H1 (cell line): Measurements from ENCODE around the gene C3orf18. TPM values are rescaled to one million over a fixed set of nuclear protein-coding genes. Genes with fewer than 3 reads are reported as not detected.

Experiments used
- CTCF ChIA-PET: fragments of 300-600 bp; sonication (Branson Sonifier 250); formaldehyde crosslinking; loops from one replicate; lab custom pipeline; 2021; ENCODE audit not compliant: partially characterized antibody; lab: Charles Lee
- POLR2A ChIA-PET: fragments of 300-600 bp; sonication (Branson Sonifier 250); formaldehyde crosslinking; loops from one replicate; lab custom pipeline; 2021; ENCODE audit warnings: inconsistent platforms; ENCODE audit not compliant: partially characterized antibody; lab: Charles Lee
- DNase-seq, 2 experiments: peaks; one replicate each; pipeline versions ENCODE4 v3.0.0 to v3.0.0-alpha.2; 2010 to 2022; ENCODE audit warnings: low spot score in 2 of 2, low read depth in 1 of 2, mixed read lengths in 1 of 2
- FAIRE-seq: peaks from 2 replicates; lab custom pipeline; 2011; peaks lifted over from hg19 to GRCh38; lab: Jason Lieb, UNC
- H2AFZ ChIP-seq: 2 replicates; pipeline ENCODE4 v1.8.1; 2012; ENCODE audit warnings: low read length, inconsistent platforms
- H2AK5ac ChIP-seq: 2 replicates; pipeline ENCODE4 v1.6.1; 2013; ENCODE audit warnings: low read depth, low read length
- H2BK120ac ChIP-seq: replicated peaks from 2 replicates; pipeline ENCODE3; 2013; ENCODE audit warnings: low read depth, low read length, inconsistent platforms
- H2BK12ac ChIP-seq: 2 replicates; pipeline ENCODE4 v1.6.1; 2013; ENCODE audit warnings: low read depth, low read length
- H2BK15ac ChIP-seq: 2 replicates; pipeline ENCODE4 v1.6.1; 2013; ENCODE audit warnings: low read length
- H2BK20ac ChIP-seq: 2 replicates; pipeline ENCODE4 v1.6.1; 2013; ENCODE audit warnings: low read length
- H2BK5ac ChIP-seq: 2 replicates; pipeline ENCODE4 v1.6.1; 2013; ENCODE audit warnings: low read depth, low read length
- H3K14ac ChIP-seq: 2 replicates; pipeline ENCODE4 v1.6.1; 2013; ENCODE audit warnings: inconsistent platforms; ENCODE audit not compliant: insufficient read length
- H3K18ac ChIP-seq: 2 replicates; pipeline ENCODE4 v1.6.1; 2013; ENCODE audit warnings: low read length; ENCODE audit errors: extremely low read depth
- H3K23ac ChIP-seq: 2 replicates; pipeline ENCODE4 v1.6.1; 2013; ENCODE audit warnings: inconsistent platforms; ENCODE audit not compliant: insufficient read length
- H3K23me2 ChIP-seq: 2 replicates; pipeline ENCODE4 v1.6.1; 2013; ENCODE audit warnings: low read depth, low read length
- H3K27ac ChIP-seq: 2 replicates; pipeline ENCODE4 v1.6.1; 2011; ENCODE audit warnings: low read depth, low read length, inconsistent platforms
- H3K27me3 ChIP-seq, 4 experiments: replicated peaks in 1 of 4; 1 replicate in 1 of 4; 2 replicates in 3 of 4; pipeline versions ENCODE4 v1.6.1 to v1.8.1; 2011 to 2013; ENCODE audit warnings: low read length in 3 of 4, mild to moderate bottlenecking in 3 of 4, inconsistent platforms in 2 of 4, mixed read lengths in 2 of 4, moderate library complexity in 1 of 4; ENCODE audit not compliant: control insufficient read depth in 3 of 4, insufficient read depth in 3 of 4; ENCODE audit errors: extremely low read depth in 1 of 4
- H3K36me3 ChIP-seq, 4 experiments: 2 replicates each; pipeline versions ENCODE4 v1.6.1 to v1.8.1; 2011 to 2013; ENCODE audit warnings: mild to moderate bottlenecking in 4 of 4, low read length in 3 of 4, moderate library complexity in 2 of 4, control low read depth in 1 of 4, inconsistent platforms in 1 of 4; ENCODE audit not compliant: insufficient read depth in 4 of 4, control insufficient read depth in 2 of 4
- H3K4ac ChIP-seq: replicated peaks from 2 replicates; pipeline ENCODE3; 2013; ENCODE audit warnings: low read length, low read depth, mixed read lengths, inconsistent platforms; ENCODE audit not compliant: insufficient read length
- H3K4me1 ChIP-seq, 4 experiments: replicated peaks in 1 of 4; 1 replicate in 1 of 4; 2 replicates in 3 of 4; pipeline versions ENCODE4 v1.6.1 to v1.8.1; 2011 to 2013; ENCODE audit warnings: low read length in 3 of 4, inconsistent platforms in 2 of 4, mixed read lengths in 1 of 4; ENCODE audit not compliant: insufficient read depth in 4 of 4, control insufficient read depth in 3 of 4
- H3K4me2 ChIP-seq, 2 experiments: 2 replicates each; pipeline versions ENCODE4 v1.6.1 to v1.8.1; 2011 to 2013; ENCODE audit warnings: low read depth in 2 of 2, low read length in 2 of 2, control low read depth in 1 of 2, inconsistent platforms in 1 of 2, mild to moderate bottlenecking in 1 of 2; ENCODE audit not compliant: insufficient read depth in 1 of 2
- H3K4me3 ChIP-seq, 4 experiments: fragments of 200-600, 300-600 bp in 1 of 4; sonication (generic), shearing (Covaris generic), sonication (Bioruptor Twin) in 1 of 4; 2 replicates each; pipeline versions ENCODE4 v1.5.1 to v1.8.1; 2011 to 2016; ENCODE audit warnings: low read length in 4 of 4, low read depth in 3 of 4, control low read depth in 2 of 4, inconsistent platforms in 2 of 4, mild to moderate bottlenecking in 2 of 4, mixed read lengths in 1 of 4, moderate library complexity in 1 of 4; ENCODE audit not compliant: insufficient read depth in 2 of 4; ENCODE audit errors: extremely low read depth in 1 of 4
- H3K56ac ChIP-seq: replicated peaks from 2 replicates; pipeline ENCODE3; 2013; ENCODE audit warnings: low read depth, mild to moderate bottlenecking, mixed read lengths, low read length, inconsistent platforms; ENCODE audit not compliant: insufficient read length
- H3K79me1 ChIP-seq: 2 replicates; pipeline ENCODE4 v1.6.1; 2013; ENCODE audit warnings: low read depth, low read length, control low read depth
- H3K79me2 ChIP-seq, 2 experiments: 2 replicates each; pipeline versions ENCODE4 v1.6.1 to v1.8.1; 2012 to 2013; ENCODE audit warnings: low read length in 2 of 2, mild to moderate bottlenecking in 2 of 2, inconsistent platforms in 1 of 2; ENCODE audit not compliant: insufficient read depth in 2 of 2, control insufficient read depth in 1 of 2
- H3K9ac ChIP-seq, 4 experiments: replicated peaks in 1 of 4; 1 replicate in 1 of 4; 2 replicates in 3 of 4; pipeline versions ENCODE4 v1.6.1 to v1.8.1; 2011 to 2013; ENCODE audit warnings: low read depth in 3 of 4, low read length in 3 of 4, control low read depth in 2 of 4, mild to moderate bottlenecking in 2 of 4, moderate library complexity in 2 of 4, inconsistent platforms in 1 of 4; ENCODE audit errors: extremely low read depth in 1 of 4
- H3K9me3 ChIP-seq, 2 experiments: 2 replicates each; pipeline versions ENCODE4 v1.6.1 to v1.8.1; 2012 to 2013; ENCODE audit warnings: mild to moderate bottlenecking in 2 of 2, moderate library complexity in 2 of 2, control low read depth in 1 of 2, inconsistent platforms in 1 of 2, low read depth in 1 of 2, low read length in 1 of 2, mixed read lengths in 1 of 2; ENCODE audit not compliant: insufficient read depth in 2 of 2
- H4K20me1 ChIP-seq, 2 experiments: replicated peaks in 1 of 2; 2 replicates each; pipeline versions ENCODE3 to v1.8.1; 2011 to 2013; ENCODE audit warnings: inconsistent platforms in 2 of 2, low read length in 2 of 2, mild to moderate bottlenecking in 1 of 2; ENCODE audit not compliant: insufficient read depth in 2 of 2, control insufficient read depth in 1 of 2
- H4K5ac ChIP-seq: 2 replicates; pipeline ENCODE4 v1.6.1; 2013; ENCODE audit warnings: low read length, low read depth, mixed read lengths, inconsistent platforms; ENCODE audit not compliant: insufficient read length
- H4K8ac ChIP-seq: 2 replicates; pipeline ENCODE4 v1.8.0; 2013; ENCODE audit warnings: mild to moderate bottlenecking, moderate library complexity, low read length, inconsistent platforms; ENCODE audit not compliant: insufficient read depth; ENCODE audit errors: extremely low read depth
- H4K91ac ChIP-seq: replicated peaks from 2 replicates; pipeline ENCODE3; 2013; ENCODE audit warnings: low read length, mixed read lengths, inconsistent platforms; ENCODE audit not compliant: insufficient read length
- ASH2L ChIP-seq: fragments of 200-600, 300-600 bp; sonication (generic); IDR thresholded peaks from one replicate; pipeline ENCODE4 v1.7.1; 2017; ENCODE audit warnings: low read length
- CBX8 ChIP-seq: fragments of 300-800, 300-1000 bp; sonication (generic); IDR thresholded peaks from 2 replicates; pipeline ENCODE4 v1.7.1; 2016; ENCODE audit warnings: low read depth, low read length, borderline replicate concordance
- CHD2 ChIP-seq: IDR thresholded peaks from 2 replicates; pipeline ENCODE4 v1.6.1; 2012; ENCODE audit warnings: low read length, improper control_type of control experiment
- KDM1A ChIP-seq: fragments of 200-600, 300-600 bp; sonication (generic); IDR thresholded peaks from 2 replicates; pipeline ENCODE4 v1.7.1; 2016; ENCODE audit warnings: mild to moderate bottlenecking, low read length, borderline replicate concordance
- NRF1 ChIP-seq: IDR thresholded peaks from 2 replicates; pipeline ENCODE4 v1.6.1; 2011; ENCODE audit warnings: mild to moderate bottlenecking, low read depth, low read length, improper control_type of control experiment
- POLR2A ChIP-seq, 2 experiments: IDR thresholded peaks; 1 replicate in 1 of 2; 2 replicates in 1 of 2; pipeline ENCODE4 v1.6.1; 2011; ENCODE audit warnings: low read depth in 2 of 2, low read length in 2 of 2, mild to moderate bottlenecking in 2 of 2; ENCODE audit errors: control extremely low read depth in 1 of 2
- RAD21 ChIP-seq, 2 experiments: IDR thresholded peaks in 1 of 2; conservative IDR thresholded peaks in 1 of 2; 2 replicates each; pipeline ENCODE4 v1.6.1; 2011; ENCODE audit warnings: low read depth in 2 of 2, low read length in 2 of 2, improper control_type of control experiment in 1 of 2, inconsistent platforms in 1 of 2, mild to moderate bottlenecking in 1 of 2, moderate library complexity in 1 of 2
- RXRA ChIP-seq: IDR thresholded peaks from 2 replicates; pipeline ENCODE4 v1.6.1; 2011; ENCODE audit warnings: low read depth, mild to moderate bottlenecking, low read length, moderate library complexity; ENCODE audit not compliant: insufficient read depth
- SIN3A ChIP-seq, 2 experiments: IDR thresholded peaks in 1 of 2; conservative IDR thresholded peaks in 1 of 2; 2 replicates each; pipeline ENCODE4 v1.6.1; 2011 to 2012; ENCODE audit warnings: low read length in 2 of 2, improper control_type of control experiment in 1 of 2, low read depth in 1 of 2, mild to moderate bottlenecking in 1 of 2
- SP1 ChIP-seq: IDR thresholded peaks from 2 replicates; pipeline ENCODE4 v1.6.1; 2011; ENCODE audit warnings: low read depth, low read length
- TAF7 ChIP-seq: optimal IDR thresholded peaks from 2 replicates; pipeline ENCODE3; 2011; ENCODE audit warnings: low read depth, mild to moderate bottlenecking, inconsistent platforms, low read length, moderate library complexity, borderline replicate concordance
- TEAD4 ChIP-seq: IDR thresholded peaks from 2 replicates; pipeline ENCODE4 v1.6.1; 2012; ENCODE audit warnings: low read depth, low read length, inconsistent platforms, mixed read lengths
- WGBS, 2 experiments: shearing (Covaris generic) in 1 of 2; methylation state at CpG; one replicate each; pipeline versions ENCODE4 v1.1.6 to v1.1.7; 2013 to 2015; ENCODE audit warnings: low lambda C conversion rate in 2 of 2, mixed read lengths in 2 of 2, inconsistent platforms in 1 of 2, low coverage in 1 of 2, missing lambda C conversion rate in 1 of 2; ENCODE audit not compliant: insufficient replicate concordance in 2 of 2, insufficient coverage in 1 of 2, insufficient read length in 1 of 2; ENCODE audit errors: extremely low coverage in 1 of 2, missing lambda C conversion rate in 1 of 2; 5-methylcytosine and 5-hydroxymethylcytosine counted together
- polyA plus RNA-seq, 7 experiments: library from polyadenylated mRNA; depleted of rRNA in 3 of 7; stranded (reverse) in 5 of 7; unstranded in 2 of 7; fragments of >200 nt in 5 of 7; fragments of 200-250 nt in 2 of 7; gene quantifications; 1 replicate in 5 of 7; 2 replicates in 1 of 7; 4 replicates in 1 of 7; pipeline versions ENCODE4 v1.2.1 to v1.2.3, GENCODE V29; 2011 to 2013; ENCODE audit warnings: missing spikeins in 2 of 7, mixed read lengths in 2 of 7
- total RNA-seq: library from RNA; stranded (reverse); fragmentation: NEBNext Ultra II Directional; extraction: Animal tissue kit (Norgen Biotek cat#: 25700); gene quantifications from 2 replicates; pipeline ENCODE4 v1.2.1, GENCODE V29; 2021

Gene C3orf18
- total and polyA plus RNA-seq, 2 of the 8 experiments (the other 6 are each of a cell fraction or from before 2014, with no cell fraction given): 7.5 to 15.0 TPM

DNA sequence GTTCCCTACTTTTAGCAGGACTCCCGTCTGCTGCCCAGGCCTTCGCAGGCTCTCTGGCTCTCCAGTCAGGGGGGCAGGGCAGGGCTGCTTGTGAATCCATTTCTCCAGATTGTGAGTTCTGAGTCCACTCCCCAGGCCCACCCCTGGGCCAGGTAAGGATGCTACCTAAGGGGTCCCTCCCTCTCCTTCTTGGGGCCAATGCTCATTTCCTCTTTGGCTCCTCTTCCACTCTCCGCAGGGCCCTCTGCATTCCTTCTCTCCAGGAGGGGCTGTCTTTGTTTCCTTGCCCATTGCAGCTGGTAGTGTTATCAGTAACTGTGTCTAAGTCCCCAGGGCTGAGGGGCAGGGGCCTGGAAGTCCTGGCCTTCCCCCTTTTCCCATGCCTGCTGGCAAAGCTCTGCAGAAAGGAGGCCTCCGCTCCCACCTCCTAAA, 51.1 kb downstream of the C3orf18 start:
- no peak overlapping the region for H3K9ac ChIP-seq
- FAIRE-seq (peak; percentile 73), DNase-seq (no peak)
- no peak overlapping the region for H3K4ac ChIP-seq
- peak overlapping the region; percentile 93; the same call in 1 of the 2 replicates for H2BK5ac ChIP-seq
- H2AFZ ChIP-seq: no peak overlapping the region
- H4K91ac ChIP-seq: peak overlapping the region; percentile 78
- H3K4me3 ChIP-seq: peak overlapping the region in 3 of 4 experiments; percentile 5 to 49 (median 5); a peak in 4 of 8 replicates
- peak overlapping the region; percentile 97 for H3K18ac ChIP-seq
- ChIA-PET POLR2A (interaction anchor here (0.7 to 1.8 kb wide), 11 partner anchors 13 to 135 kb away, joined by 3 to 6 read pairs (median 3); partner anchors contain the start of genes CACNA2D2 and HEMK1), CTCF (interaction anchor here (0.7 to 12.6 kb wide), 16 partner anchors 9 to 169 kb away, joined by 3 to 114 read pairs (median 4); partner anchors contain the start of genes C3orf18, CYB561D2 and HEMK1)
- peak overlapping the region; percentile 60; the same call in 1 of the 2 replicates for H3K27ac ChIP-seq
- no peaks in the 10 kb centered on the region for H4K20me1 ChIP-seq
- H2BK15ac ChIP-seq: peak overlapping the region; percentile 84
- peak overlapping the region; percentile 92; the same call in 1 of the 2 replicates for H2AK5ac ChIP-seq
- H3K56ac ChIP-seq: no peak overlapping the region
- no peak overlapping the region for H3K14ac ChIP-seq
- TF ChIP-seq NRF1 (no peak), TEAD4 (peak; percentile 72), RXRA (no peak), CHD2 (no peak), ASH2L (peak; percentile 47), CBX8 (no peak), KDM1A (0 out of 2 replicates have a peak, but pooled peaks have one; percentile 13), POLR2A (IDR thresholded peaks at IDR 0.05; ENCODE audit: control extremely low read depth in 1 of 2, low read depth in 2 of 2, low read length in 2 of 2) (no peak), SIN3A (conservative IDR thresholded peaks at IDR 0.05 in 1 of 2, IDR thresholded peaks at IDR 0.05 in 1 of 2; ENCODE audit: low read depth in 1 of 2, low read length in 2 of 2) (peak in 1 of 2 experiments; percentile 30; a peak in 2 of 4 replicates), SP1 (0 out of 2 replicates have a peak, but pooled peaks have one; percentile 1), TAF7 (no peak), RAD21 (IDR thresholded peaks at IDR 0.05 in 1 of 2, conservative IDR thresholded peaks at IDR 0.05 in 1 of 2; ENCODE audit: low read depth in 2 of 2, low read length in 2 of 2) (no peak; a peak in 2 of 4 replicates)
- no peak overlapping the region for H3K23ac ChIP-seq
- peak overlapping the region; percentile 98 for H2BK20ac ChIP-seq
- H3K9me3 ChIP-seq: no peaks in the 10 kb centered on the region
- peak overlapping the region; percentile 39 for H4K5ac ChIP-seq
- H3K79me2 ChIP-seq: no peaks in the 10 kb centered on the region
- no peak overlapping the region for H4K8ac ChIP-seq
- no peaks in the 10 kb centered on the region; the same call in none of the 2 replicates for H3K23me2 ChIP-seq
- 30% methylated on average over 4 of the region's 4 CpGs; no CpG with 5 or more reads in 1 of the 2 experiments for WGBS, 2 experiments
- 0 out of 2 replicates have a peak overlapping the region, but pooled peaks have one; percentile 98 for H2BK12ac ChIP-seq
- H2BK120ac ChIP-seq: peak overlapping the region; percentile 69
- H3K4me1 ChIP-seq: peaks cover 0 to 46% (median 33%) of the 10 kb centered on the region in 4 experiments; a peak in 6 of 7 replicates
- no peaks in the 10 kb centered on the region; a peak in 1 of 7 replicates for H3K27me3 ChIP-seq
- H3K79me1 ChIP-seq: no peaks in the 10 kb centered on the region
- peak overlapping the region; percentile 61 to 67 for H3K4me2 ChIP-seq
- no peaks in the 10 kb centered on the region for H3K36me3 ChIP-seq
